K562 (cell line): ENCODE measurements around the gene DENND2A. TPM values are rescaled to one million over a fixed set of nuclear protein-coding genes. Genes with fewer than 3 reads are reported as not detected.
A peak's percentile ranks its signal among the peaks of the same experiment; 100 is the strongest.

ENCODE experiments used
- ATF7 ChIP-seq: fragments of 450-650 bp; IDR thresholded peaks from 2 replicates; pipeline ENCODE4 v1.7.1; 2014; ENCODE audit warnings: mild to moderate bottlenecking, moderate library complexity
- BRF1 ChIP-seq: IDR thresholded peaks from 3 replicates; pipeline ENCODE4 v1.6.1; 2011; ENCODE audit warnings: borderline replicate concordance, mild to moderate bottlenecking; ENCODE audit not compliant: insufficient read length; ENCODE audit errors: extremely low read depth
- DNMT1 ChIP-seq: fragments of 450-650 bp; IDR thresholded peaks from 2 replicates; pipeline ENCODE4 v1.6.1; 2016; ENCODE audit warnings: antibody characterized with exemption, mild to moderate bottlenecking
- FOS ChIP-seq: IDR thresholded peaks from 3 replicates; pipeline ENCODE4 v1.6.1; 2011; ENCODE audit not compliant: insufficient read length; ENCODE audit errors: extremely low read depth
- GATAD2A ChIP-seq: fragments of 450-650 bp; IDR thresholded peaks from 2 replicates; pipeline ENCODE4 v1.6.1; 2017
- HIVEP1 ChIP-seq: fragments of 250-450 bp; sonication (Bioruptor Pico); IDR thresholded peaks from 2 replicates; pipeline ENCODE4 v1.4.0; 2020; ENCODE audit warnings: mild to moderate bottlenecking
- ID3 ChIP-seq, 2 experiments: fragments of 250-450 bp in 1 of 2; fragments of 450-650 bp in 1 of 2; sonication (Bioruptor Pico) in 1 of 2; IDR thresholded peaks; 2 replicates each; pipeline versions ENCODE4 v1.6.1 to v1.8.0; 2016 to 2021; ENCODE audit warnings: mild to moderate bottlenecking in 2 of 2, moderate library complexity in 2 of 2, missing compliant biosample characterization in 1 of 2, missing genetic modification characterization in 1 of 2
- KHSRP ChIP-seq: fragments of 450-650 bp; IDR thresholded peaks from 2 replicates; pipeline ENCODE4 v1.6.1; 2017
- KLF1 ChIP-seq: fragments of 450-650 bp; IDR thresholded peaks from 2 replicates; pipeline ENCODE4 v1.6.1; 2016; ENCODE audit warnings: missing genetic modification characterization, missing compliant biosample characterization
- MTA3 ChIP-seq: fragments of 450-650 bp; formaldehyde crosslinking; IDR thresholded peaks from 2 replicates; pipeline ENCODE4 v1.6.1; 2017; ENCODE audit warnings: mild to moderate bottlenecking, borderline replicate concordance
- PHB ChIP-seq: fragments of 250-450 bp; sonication (Bioruptor Pico); IDR thresholded peaks from 2 replicates; pipeline ENCODE4 v1.5.0; 2021
- RHOXF2B ChIP-seq: fragments of 250-450 bp; sonication (Bioruptor Pico); conservative IDR thresholded peaks from 2 replicates; pipeline ENCODE4 v1.5.1; 2021
- SAFB2 ChIP-seq: fragments of 200-400 bp; formaldehyde crosslinking; IDR thresholded peaks from 2 replicates; pipeline ENCODE4 v1.6.1; 2018; ENCODE audit warnings: borderline replicate concordance, low read length, low read depth, moderate library complexity; ENCODE audit not compliant: severe bottlenecking
- SIN3A ChIP-seq, 2 experiments: fragments of 150-350 bp in 1 of 2; IDR thresholded peaks; 2 replicates each; pipeline ENCODE4 v1.6.1; 2011 to 2016; ENCODE audit warnings: borderline replicate concordance in 2 of 2, low read depth in 2 of 2, low read length in 2 of 2, mild to moderate bottlenecking in 2 of 2, moderate library complexity in 2 of 2; ENCODE audit not compliant: control insufficient read depth in 1 of 2
- SMARCA4 ChIP-seq: fragments of 450-650 bp; IDR thresholded peaks from 2 replicates; pipeline ENCODE4 v1.6.1; 2016
- STAT6 ChIP-seq: sonication (generic); formaldehyde crosslinking; IDR thresholded peaks from 2 replicates; pipeline ENCODE4 v1.8.1; 2023; ENCODE audit warnings: mild to moderate bottlenecking, missing genetic modification reagents
- THRAP3 ChIP-seq: fragments of 450-650 bp; IDR thresholded peaks from 2 replicates; pipeline ENCODE4 v1.6.1; 2016; ENCODE audit warnings: mild to moderate bottlenecking, inconsistent platforms, borderline replicate concordance
- ZKSCAN3 ChIP-seq: fragments of 250-450 bp; sonication (Bioruptor Pico); IDR thresholded peaks from 2 replicates; pipeline ENCODE4 v1.4.0; 2020
- ZNF197 ChIP-seq: fragments of 200-800 bp; sonication (Bioruptor generic); IDR thresholded peaks from 2 replicates; pipeline ENCODE4 v1.6.1; 2016; ENCODE audit warnings: low read depth, missing genetic modification characterization, missing compliant biosample characterization
- ZNF561 ChIP-seq: fragments of 450-650 bp; formaldehyde crosslinking; conservative IDR thresholded peaks from 2 replicates; pipeline ENCODE4 v1.4.0; 2020; ENCODE audit warnings: mild to moderate bottlenecking, moderate library complexity
- ZZZ3 ChIP-seq: fragments of 450-650 bp; IDR thresholded peaks from 2 replicates; pipeline ENCODE4 v1.6.1; 2016; ENCODE audit warnings: antibody characterized with exemption, mild to moderate bottlenecking, moderate library complexity
- polyA plus RNA-seq, 8 experiments: library from polyadenylated mRNA; depleted of rRNA in 4 of 8; stranded (reverse) in 5 of 8; unstranded in 3 of 8; fragments of >200 nt; fragmentation: Nextera tagmentation in 2 of 8; fragmentation: Illumina TruSeq in 1 of 8; extraction: Ambion mirVana in 2 of 8; extraction: Trizol in 1 of 8; gene quantifications; 2 replicates each; pipeline versions ENCODE4 v1.2.1 to v1.2.3, GENCODE V29; 2011 to 2014; ENCODE audit warnings: inconsistent platforms in 1 of 8, missing spikeins in 1 of 8
- total RNA-seq, 7 experiments: library from RNA; depleted of rRNA in 6 of 7; stranded (reverse); fragments of >200 nt in 6 of 7; fragmentation: Illumina TruSeq in 2 of 7; extraction: Trizol in 2 of 7; gene quantifications; 2 replicates each; pipeline versions ENCODE4 v1.2.1 to v1.2.3, GENCODE V29; 2011 to 2021; ENCODE audit warnings: low replicate concordance in 1 of 7
- TF ChIP-seq, protein P1 (sequence below): fragments of 450-650 bp; IDR thresholded peaks from one replicate; pipeline ENCODE4 v1.6.1; 2018; ENCODE audit warnings: mild to moderate bottlenecking, moderate library complexity; ENCODE audit not compliant: partially characterized antibody
- TF ChIP-seq, protein P2 (sequence below): fragments of 450-650 bp; IDR thresholded peaks from 2 replicates; pipeline ENCODE4 v1.6.1; 2014; ENCODE audit warnings: low read depth, mild to moderate bottlenecking, moderate library complexity, borderline replicate concordance

The DENND2A gene
- total and polyA plus RNA-seq, 9 of the 15 experiments (the other 6 are each of a cell fraction or from before 2014, with no cell fraction given): not detected

DNA sequence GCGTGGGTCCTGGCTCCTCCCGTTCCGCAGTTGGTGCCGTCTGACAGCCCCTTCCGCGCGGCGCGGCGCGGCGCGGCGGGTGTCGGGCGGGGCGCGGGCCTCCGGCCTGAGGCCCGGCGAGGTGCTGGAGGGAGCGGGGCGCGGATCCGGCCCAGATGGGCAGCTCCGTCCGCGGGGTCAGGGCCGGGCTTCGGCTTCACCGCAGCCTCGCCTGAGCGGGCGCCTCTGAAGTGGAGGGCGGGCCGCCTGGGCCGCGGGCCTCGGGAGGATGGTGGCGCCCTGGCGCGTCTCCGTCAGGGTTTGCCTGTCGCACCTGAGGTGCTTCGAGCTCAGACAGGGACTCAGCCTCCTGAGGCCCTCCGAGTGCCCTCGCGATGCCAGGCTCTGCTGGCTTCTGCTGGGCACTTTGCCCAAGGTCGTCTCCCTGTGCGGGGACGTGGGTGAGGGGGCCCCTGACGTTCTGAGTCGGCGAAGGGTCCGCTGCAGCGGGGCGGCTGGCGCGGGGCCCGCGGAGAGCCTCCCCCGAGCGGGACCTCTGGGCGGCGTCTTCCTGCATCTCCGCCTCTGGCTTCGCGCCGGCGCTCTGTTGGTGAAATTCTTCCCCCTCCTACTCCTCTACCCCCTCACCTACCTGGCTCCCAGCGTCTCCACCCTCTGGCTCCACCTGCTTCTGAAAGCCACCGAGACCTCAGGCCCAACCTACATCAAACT lies 32.6 kb upstream of the DENND2A start (continued):
- TF ChIP-seq ID3 (CRISPR knock-in tag; IDR thresholded peaks at IDR 0.05) (no peak), ID3 (tag; IDR thresholded peaks at IDR 0.05) (peak; percentile 84), ATF7 (peak; percentile 20; the same call in 1 of the 2 replicates), ZKSCAN3 (no peak), ZZZ3 (no peak), ZNF197 (CRISPR knock-in tag) (no peak), KHSRP (no peak), GATAD2A (0 out of 2 replicates have a peak, but pooled peaks have one; percentile 39), SMARCA4 (no peak), SAFB2 (no peak), MTA3 (0 out of 2 replicates have a peak, but pooled peaks have one; percentile 77), SIN3A (IDR thresholded peaks at IDR 0.05; ENCODE audit: borderline replicate concordance in 2 of 2, control insufficient read depth in 1 of 2, low read depth in 2 of 2, low read length in 2 of 2) (0 out of 4 replicates have a peak, but pooled peaks have one; percentile 30 to 50), KLF1 (tag) (peak; percentile 51; the same call in 1 of the 2 replicates), STAT6 (CRISPR knock-in tag) (no peak), BRF1 (no peak), PHB (CRISPR knock-in tag) (peak; percentile 20; the same call in 1 of the 2 replicates), FOS (no peak), ZNF561 (no peak), DNMT1 (no peak), THRAP3 (no peak), HIVEP1 (CRISPR knock-in tag) (no peak), RHOXF2B (CRISPR knock-in tag) (no peak)
- TF ChIP-seq, protein P1, sequence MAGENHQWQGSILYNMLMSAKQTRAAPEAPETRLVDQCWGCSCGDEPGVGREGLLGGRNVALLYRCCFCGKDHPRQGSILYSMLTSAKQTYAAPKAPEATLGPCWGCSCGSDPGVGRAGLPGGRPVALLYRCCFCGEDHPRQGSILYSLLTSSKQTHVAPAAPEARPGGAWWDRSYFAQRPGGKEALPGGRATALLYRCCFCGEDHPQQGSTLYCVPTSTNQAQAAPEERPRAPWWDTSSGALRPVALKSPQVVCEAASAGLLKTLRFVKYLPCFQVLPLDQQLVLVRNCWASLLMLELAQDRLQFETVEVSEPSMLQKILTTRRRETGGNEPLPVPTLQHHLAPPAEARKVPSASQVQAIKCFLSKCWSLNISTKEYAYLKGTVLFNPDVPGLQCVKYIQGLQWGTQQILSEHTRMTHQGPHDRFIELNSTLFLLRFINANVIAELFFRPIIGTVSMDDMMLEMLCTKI: no peak
- TF ChIP-seq, protein P2, sequence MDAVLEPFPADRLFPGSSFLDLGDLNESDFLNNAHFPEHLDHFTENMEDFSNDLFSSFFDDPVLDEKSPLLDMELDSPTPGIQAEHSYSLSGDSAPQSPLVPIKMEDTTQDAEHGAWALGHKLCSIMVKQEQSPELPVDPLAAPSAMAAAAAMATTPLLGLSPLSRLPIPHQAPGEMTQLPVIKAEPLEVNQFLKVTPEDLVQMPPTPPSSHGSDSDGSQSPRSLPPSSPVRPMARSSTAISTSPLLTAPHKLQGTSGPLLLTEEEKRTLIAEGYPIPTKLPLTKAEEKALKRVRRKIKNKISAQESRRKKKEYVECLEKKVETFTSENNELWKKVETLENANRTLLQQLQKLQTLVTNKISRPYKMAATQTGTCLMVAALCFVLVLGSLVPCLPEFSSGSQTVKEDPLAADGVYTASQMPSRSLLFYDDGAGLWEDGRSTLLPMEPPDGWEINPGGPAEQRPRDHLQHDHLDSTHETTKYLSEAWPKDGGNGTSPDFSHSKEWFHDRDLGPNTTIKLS: peak; percentile 66; the same call in 1 of the 2 replicates
